NCI-H1417 (cell line): ENCODE data around the gene SCGB1D4.

Source experiments
- DNase-seq, 3 experiments: peaks; one replicate each; lab custom pipeline; 2025; lab: John Stamatoyannopoulos, UW

SCGB1D4 gene

GRCh38 chr11:62273789-62274275 is 25.0 kb downstream of the SCGB1D4 start:
- peak in 2 of 3 experiments; percentile 5 to 13 for DNase-seq

GRCh38 chr11:62273284-62273683 is 25.6 kb downstream of the SCGB1D4 start:
- DNase-seq = no peak

DNA sequence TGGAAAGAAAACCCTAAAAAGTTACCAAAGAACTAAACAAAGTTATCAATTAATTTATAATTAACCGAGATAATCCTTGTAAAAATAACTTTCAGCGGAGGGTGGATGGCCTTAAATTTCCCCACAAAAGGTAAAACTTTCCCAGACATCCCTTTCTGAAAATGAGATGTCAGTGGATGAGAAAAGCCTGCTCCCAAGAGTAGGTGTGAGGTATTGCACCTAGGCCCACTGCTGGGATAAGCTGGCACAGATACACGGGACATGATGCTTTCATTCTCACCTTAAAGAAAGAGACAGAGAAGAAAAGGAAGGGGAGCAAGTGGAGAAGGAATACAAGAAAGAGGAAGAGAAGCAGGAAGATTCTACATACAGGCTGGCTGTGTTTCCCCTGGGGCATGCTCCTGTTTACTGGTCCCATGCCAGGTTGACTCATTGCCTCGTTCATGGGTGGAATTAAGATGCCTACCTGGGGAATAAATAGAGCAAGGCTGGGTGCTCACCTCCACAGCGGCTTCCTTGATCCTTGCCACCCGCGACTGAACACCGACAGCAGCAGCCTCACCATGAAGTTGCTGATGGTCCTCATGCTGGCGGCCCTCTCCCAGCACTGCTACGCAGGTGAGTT is 29.1 kb downstream of the SCGB1D4 start, which contains the start of gene SCGB2A2:
SCGB2A2 (plus strand) TSS at position 505 of the 625 bp plus-strand sequence; CDS start at position 564, 59 bp downstream.
- peak in 2 of 3 experiments; percentile 6 to 40 for DNase-seq

- DNase-seq = no peak
These were observed 31.3 kb downstream of the SCGB1D4 start for GRCh38 chr11:62267576-62267975.

GRCh38 chr11:62267050-62267449 is 31.8 kb downstream of the SCGB1D4 start:
- DNase-seq = no peak

GRCh38 chr11:62266558-62266957 is 32.3 kb downstream of the SCGB1D4 start:
- no peak for DNase-seq

GRCh38 chr11:62264004-62264403 is 34.9 kb downstream of the SCGB1D4 start:
- no peak for DNase-seq

- peak in 2 of 3 experiments; percentile 21 to 77 for DNase-seq
These were observed 38.5 kb downstream of the SCGB1D4 start for GRCh38 chr11:62260261-62260953.

DNA sequence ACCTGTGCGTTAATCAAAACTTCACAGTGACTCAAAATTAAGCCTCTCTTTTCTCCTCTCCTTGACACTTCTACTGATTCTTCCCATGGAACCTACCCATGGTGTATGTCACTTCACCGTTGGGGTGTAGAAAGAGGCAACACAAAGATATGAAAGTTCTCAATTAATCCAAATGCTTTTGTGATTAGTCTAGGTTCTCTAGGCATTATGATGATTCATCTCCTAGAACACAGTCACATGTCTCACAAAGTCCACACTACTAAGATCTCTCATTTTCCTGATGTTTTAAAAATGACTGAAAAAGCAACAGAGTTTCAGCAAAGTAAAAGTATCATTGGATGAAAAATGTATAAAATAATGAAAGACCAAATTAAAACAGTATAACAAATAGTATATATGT is 42.6 kb downstream of the SCGB1D4 start:
- DNase-seq = no peak

DNA sequence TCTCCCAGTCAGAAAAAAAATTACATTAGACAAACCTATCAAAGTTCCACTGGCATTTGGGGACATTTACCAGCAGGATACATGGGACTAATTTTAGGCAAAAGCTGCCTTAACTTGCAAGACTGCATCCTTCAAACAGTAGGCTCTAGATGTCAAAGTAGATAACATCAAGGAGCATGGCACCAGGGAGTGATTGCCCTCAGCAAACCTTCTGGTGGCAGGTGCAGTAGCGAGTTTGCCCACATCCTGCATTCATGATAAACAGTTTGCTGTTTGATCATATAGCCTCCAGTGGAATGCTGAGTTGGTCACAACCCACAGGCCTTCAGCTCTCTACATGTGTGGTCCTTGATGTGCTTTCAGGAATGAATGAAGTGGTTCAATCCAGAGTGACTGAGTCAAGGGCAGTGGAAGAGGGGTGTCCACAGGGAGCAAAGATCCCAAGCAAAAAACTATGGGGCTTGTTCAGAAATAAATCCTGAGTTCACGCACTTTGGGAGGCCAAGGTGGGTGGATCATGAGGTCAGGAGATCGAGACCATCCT is 44.8 kb downstream of the SCGB1D4 start:
- no peak for DNase-seq

- DNase-seq = no peak
These were observed 47.2 kb downstream of the SCGB1D4 start for GRCh38 chr11:62251698-62252097.
